Stimulated activated CD4-positive, alpha-beta T cell treated with anti-CD3 and anti-CD28 coated beads, Interleukin-4, amount 100 ng/mL, for 48 hours (primary cell): Measurements from ENCODE around the gene PPP3CB.

Experiments
- DNase-seq, 2 donors: peaks; one replicate each; pipeline ENCODE4 v3.0.0-alpha.2; 2020; ENCODE audit warnings: low read depth in 2 of 2

Gene PPP3CB

DNA sequence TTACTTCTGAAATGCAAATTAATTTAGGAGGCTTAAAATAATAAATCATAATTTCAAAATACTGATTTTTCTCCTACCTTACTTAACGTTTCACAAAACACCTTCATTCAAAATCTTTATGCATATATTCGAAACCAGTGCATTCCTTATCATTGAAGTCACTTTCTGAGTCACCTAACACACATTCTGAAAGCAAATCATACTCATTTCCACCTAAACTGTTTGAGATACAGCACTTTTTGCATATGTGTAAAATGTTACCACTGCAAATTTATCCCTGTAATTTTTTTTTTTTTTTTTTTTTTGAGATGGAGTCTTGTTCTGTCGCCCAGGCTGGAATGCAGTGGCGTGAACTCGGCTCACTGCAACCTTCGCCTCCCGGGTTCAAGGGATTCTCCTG lies 15.7 kb downstream of the PPP3CB start:
- DNase-seq, result no peak

DNA sequence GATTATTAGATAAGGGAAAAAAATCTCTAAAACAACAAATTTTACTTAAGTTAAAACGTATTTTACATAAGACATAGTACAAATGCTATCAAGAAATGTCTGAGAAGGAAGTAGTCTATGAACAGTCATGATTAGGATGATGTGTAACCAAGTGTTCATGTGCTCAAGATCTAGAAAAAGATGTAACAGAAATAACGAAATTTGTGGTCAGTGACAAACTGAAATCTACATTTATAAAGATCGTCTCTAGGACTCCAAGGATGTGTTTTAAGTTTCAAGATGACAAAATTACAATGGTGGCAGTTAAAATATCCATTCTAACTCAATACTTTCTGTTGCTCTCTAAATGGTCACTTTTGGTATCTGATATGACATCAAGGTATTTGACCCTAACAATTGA lies 17.2 kb downstream of the PPP3CB start:
- no peak for DNase-seq

DNA sequence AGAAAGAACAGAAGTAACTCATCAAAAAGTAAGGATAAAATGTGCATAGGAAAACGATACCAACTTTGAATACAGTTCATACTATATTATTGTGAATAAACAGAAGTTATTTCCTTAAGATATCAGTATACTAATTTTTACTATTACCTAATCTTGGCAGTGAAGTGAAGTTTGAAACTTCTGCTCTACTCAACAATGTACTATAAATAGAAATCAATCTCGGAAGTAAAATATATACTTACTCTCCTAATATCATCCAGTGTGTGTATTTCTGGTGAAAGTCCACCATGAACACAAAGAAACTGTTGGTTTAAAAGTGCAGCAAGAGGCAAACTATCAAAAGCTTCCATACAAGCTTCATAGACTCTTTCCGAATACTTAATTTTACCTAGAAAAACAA lies 24.6 kb downstream of the PPP3CB start:
- no peak for DNase-seq

DNA sequence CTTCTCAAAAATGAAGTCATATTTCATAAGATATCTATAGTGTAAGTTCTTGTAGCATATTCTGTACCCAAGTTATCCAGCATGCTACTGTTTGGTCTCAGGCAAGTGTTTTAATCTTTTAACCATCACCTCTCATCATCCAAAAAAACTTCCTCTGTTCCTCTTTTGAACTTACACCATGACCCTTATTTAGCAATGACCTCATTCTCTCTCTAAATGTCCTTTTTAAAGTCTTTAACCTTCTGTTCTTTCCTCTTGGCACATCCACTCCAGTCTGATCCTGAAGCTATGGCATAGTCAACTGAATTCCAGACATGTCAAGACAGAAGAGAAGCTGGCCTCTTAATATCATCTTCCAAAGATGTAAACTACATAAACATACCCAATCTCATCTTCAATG lies 26.2 kb downstream of the PPP3CB start:
- DNase-seq, result no peak

DNA sequence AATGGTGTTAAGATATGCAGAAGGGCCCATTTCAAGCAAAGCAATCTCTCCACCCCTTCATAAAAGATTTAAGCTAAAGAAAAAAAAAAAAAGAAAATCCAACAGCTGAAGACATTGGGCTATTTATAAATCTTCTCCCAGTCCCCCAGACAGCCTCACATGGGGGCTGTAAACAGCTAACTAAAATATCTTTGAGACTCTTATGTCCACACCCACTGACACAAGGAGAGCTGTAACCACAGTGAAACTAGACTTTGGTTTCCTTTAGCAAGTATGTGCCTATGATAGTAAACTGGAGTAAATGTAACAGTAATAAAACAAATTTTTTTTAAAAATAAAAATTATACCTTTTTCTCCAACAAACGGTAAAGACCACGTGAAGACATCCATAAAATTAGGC lies 28.6 kb downstream of the PPP3CB start:
- DNase-seq, result no peak

DNA sequence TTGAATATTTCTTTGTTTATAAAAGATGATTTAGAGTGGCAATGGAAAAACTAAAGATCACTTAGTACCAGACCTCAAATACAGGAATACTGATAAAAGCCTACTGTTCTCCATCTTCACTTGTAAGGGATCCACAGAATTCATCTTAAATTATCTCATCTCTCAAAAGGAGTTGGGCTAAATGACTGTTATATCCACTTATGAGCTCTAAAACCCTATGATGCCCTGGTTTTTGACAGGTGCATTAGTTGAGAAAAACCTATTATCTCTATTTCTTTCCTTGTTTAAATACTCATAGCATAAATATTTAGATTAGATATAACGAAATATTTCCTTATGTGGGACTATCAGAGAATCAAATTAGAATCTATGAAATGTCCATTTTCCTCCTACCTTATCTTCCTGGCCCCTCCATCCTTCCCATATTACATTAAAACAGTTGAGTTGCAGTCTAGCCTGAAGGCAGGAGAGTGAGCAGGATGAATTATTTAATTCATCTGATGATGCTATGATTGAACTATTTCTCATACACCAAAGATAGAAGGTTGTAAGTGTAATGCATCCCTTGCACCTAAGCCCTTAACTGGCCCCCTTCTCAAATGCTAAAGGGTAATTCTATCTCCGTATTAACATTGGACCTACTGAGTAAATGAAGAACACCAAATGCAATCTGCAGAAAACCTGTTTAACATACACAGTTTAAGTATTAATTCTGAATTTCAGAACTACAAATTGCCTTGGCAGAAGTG lies 29.7 kb downstream of the PPP3CB start:
- no peak for DNase-seq

DNA sequence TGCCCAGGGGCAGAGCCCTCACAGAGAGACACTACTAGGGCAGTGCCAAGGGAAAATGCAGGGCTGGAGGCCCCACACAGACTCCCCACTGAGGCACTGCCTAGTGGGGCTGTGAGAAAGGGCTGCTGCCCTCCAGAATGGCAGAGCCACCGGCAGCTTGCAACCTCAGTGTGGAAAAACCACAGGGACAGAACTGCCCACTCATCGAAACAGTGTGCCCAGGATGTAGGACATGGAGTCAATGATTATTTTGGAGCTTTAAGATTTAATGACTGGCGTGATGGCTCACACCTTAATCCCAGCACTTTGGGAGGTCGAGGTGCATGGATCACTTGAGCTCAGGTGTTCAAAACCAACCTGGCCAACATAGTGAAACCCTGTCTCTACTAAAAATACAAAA lies 34.9 kb downstream of the PPP3CB start:
- no peak for DNase-seq

DNA sequence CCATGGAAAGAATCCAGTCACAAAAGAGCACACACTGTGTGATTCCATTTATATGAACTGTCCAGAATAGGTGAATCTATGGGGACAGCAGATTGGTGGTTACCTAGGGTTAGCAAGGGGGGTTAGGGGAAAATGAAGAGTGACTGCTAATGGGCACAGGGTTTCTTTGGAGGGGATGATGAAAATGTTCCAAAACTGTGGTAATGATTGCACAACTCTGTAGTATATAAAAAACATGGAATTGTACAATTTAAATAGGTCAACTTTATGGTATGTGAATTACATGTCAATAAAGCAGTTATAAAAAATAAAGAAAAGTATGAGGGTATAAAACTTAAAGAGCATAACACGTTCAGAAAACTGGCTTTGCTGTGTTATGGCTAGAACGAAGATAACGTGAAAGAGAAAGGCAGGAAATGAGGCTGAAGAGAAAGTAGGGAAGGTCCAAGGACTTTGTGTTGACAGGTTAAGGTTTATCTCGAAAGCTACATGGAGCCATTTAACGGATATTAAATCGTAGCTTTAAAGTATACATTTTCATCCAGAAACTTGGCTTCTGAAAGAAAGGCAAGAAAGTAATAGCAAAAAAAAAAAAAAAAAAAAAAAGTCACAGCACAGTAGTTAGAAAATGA lies 36.0 kb downstream of the PPP3CB start:
- no peak for DNase-seq

DNA sequence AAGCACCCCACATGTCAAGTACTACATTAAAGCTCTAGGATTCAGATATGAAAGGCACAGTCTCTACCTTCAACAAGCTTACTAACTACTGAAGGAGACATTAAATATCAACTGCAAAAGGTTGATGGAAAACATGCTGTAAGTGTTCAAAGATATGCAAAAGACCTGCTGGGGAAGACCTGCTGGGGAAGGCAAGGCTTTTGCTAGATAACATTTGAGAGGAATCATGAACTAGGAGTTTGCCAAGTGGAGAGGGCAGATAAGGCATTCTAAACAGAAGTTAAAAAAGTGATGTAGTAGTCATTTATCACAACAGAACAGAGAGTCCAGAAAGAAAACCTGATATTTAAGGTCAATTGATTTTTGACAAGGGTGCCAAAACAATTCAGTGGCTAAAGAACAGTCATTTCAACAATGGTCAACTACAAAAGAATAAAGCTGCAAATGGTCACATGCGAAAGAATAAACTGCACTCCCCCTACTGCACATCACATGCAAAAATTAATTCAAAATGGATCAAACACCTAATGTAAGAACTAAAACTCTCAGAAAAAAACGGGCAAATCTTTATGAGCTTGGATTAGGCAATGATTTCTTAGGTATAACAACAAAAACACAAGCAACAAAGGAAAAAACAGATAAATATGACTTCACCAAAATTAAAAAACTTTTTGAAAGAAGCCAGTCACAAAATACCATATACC lies 39.5 kb downstream of the PPP3CB start:
- no peak for DNase-seq

DNA sequence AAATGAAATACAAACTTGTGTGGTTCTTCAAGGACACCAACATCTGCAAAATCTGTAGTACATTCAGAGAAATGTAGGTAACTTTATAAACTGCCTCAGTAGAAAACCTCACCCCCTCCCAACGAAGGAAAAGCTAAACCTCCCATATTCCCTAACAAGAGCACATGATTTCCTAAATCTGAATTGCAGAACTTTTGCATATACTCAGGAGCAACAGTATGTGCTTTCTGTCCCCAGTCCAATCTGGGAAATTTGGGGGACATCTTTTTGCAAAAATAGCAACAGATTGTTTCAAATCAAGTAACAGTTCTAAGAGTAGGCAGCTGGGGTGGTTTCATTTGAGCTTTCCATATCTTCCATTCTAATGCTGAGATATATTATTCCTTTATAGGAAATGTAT lies 46.7 kb downstream of the PPP3CB start:
- no peak for DNase-seq

DNA sequence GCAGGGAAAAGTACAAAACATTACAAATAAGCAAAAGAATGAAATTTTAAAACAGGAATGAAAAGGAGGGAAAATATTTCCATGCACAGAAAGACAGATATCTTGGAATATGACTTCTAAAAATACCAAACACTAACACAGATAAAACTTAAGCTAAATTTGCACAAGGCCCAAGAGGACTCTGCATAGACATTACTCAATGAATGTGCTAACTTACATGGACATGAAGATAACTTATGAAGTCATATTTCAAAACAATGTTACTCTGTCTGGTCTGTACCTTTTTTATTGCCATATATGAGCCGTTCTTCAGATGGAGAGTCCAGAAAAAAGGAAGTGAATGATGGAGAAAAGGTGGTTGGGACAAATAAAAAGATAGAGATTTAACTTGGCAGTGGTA lies 47.4 kb downstream of the PPP3CB start:
- no peak for DNase-seq

DNA sequence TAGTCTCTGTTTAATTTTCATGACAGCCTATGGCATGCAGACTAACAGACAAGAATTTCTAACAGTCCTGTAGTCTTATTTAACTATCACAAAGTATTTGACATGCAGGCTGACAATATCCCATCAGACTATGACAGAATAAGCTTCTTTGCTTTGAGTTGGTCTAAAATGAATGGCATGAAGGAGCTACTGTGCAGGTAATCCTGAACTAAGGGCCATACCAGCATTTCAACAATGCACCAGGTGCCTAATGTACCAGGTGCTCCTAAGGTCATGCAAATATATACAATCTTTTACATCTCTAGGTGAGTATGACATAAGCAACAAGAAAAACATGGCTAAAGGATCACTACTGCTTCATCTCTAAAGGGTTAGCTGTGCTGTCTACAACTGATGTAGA lies 48.9 kb downstream of the PPP3CB start:
- no peak for DNase-seq

DNA sequence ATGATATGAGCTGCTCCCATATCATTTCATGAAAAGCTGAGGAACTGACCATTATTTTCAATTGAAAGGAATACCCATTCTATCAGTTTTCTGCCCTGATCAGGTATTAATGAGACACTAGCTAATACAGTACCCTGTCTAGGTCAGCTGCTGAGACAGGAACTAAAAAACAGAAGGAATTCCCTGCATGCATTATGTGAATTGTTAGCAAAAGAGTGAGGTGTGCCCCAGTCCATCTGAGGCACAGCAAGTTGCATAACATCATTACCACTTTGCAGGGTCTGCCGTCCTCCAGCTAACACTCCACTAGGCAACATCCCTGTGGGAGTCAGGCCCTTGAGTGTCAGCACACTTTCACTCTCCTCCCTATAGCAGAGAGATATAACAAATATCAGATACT lies 51.4 kb downstream of the PPP3CB start:
- no peak for DNase-seq

DNA sequence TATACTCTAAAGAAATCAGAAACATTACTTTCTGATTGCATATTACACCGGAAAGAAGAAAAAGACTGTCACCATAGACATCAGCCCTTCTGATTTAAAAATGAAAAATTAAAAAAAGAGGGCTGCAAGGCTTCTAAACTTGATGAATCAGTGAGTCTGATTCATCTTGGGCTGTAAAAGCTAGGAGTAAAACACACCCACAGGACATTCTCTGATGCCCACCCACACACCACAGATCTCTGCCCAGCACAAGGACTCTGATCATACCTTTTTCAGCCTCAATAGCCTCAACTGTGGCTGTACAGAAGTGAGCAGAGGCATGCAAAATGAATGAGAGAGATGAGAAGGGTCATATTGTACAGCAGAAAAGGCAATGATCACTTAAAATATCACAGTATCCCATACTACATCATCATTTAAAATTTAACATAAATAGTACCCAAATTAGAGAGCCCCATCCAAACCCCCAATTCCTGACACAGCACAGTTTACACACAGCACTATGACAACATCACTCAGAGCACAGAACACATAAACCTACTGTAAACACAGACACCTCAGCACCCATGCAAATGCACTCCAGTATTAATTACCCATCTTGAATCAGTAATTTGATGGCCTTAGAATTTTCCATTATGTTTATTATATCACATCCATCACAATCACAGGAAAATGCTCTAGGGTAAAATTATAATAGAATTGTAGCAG lies 56.1 kb downstream of the PPP3CB start:
- no peak for DNase-seq

DNA sequence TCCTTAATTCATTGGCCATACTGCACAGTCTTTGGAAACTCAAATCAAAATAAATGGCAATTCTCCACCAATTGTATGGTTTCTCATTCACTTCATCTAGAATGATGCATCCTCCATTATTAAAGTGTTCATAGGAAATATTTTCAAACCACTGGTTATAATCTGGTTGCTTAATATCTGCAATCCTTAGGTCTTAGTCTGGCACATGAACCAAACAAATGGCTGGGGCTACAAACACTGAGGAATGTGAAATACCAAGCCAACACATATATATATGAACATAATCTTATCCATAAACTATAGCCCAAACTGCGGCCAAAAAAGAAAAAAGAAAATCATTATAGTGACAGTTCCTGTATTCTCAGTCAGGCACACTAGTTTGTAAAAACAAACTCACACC lies 56.8 kb downstream of the PPP3CB start:
- DNase-seq, result no peak

DNA sequence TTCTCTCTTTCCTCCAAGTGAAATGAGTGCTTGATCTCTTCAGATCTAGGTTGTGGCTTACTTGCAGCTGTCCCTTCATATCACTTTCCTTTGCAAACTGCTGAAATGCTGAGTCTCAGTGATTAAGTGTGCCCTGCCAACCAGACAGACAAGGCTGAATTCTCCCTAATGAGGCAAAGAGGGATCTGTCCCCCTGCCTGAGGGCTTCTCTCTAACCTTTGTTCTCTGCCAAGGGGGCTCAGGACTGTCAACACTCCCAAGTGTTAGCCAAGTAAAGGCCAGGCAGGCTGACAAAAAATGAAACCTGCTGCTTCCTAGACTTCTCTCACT lies 62.3 kb downstream of the PPP3CB start, which contains the start of gene MSS51:
Gene MSS51, minus strand, starts transcription at position 24 of the 330 bp plus-strand sequence. CDS start 5,277 bp downstream, outside the sequence.
- DNase-seq, result no peak

DNA sequence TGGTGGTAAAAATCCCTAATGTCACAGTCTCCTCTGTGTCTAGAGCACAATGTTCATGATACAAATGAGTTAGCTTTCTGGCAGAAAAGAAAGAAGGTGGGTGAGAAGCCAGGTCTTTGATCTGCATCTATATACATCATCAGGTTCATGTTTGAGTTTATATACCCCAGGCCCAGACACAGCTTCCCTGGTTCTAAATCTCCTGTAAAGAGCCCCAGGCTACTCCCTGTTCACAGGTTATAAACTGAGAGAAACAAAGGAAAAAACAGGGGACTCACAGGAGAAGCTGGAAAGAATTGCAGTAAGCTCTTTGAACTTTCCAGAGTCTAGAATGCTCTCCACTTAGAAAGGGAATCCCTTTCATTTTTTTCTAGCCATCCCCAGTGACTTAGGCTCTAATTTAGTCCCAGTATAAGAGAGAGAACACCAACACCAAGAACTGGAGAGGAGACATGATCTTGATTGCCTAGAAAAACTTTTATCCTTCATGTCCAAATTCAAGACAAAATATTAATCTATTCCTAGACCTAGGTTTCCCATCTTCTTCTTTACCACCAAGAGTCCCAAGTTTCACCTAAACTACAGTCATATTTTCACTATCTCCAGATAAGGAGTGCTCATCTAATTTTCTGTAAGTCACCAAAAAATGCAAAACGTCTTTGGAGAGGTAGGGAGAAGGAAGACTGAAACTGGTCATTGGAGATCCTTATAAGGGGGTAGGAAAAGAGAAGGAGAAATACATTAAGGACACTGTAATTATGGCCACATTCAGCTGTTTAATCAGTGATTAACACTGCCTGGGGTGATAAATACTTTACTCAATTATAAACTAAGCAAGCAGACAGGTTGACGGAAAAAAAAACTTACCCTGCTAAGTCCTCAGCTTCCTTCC lies 62.9 kb downstream of the PPP3CB start:
- DNase-seq, result no peak

DNA sequence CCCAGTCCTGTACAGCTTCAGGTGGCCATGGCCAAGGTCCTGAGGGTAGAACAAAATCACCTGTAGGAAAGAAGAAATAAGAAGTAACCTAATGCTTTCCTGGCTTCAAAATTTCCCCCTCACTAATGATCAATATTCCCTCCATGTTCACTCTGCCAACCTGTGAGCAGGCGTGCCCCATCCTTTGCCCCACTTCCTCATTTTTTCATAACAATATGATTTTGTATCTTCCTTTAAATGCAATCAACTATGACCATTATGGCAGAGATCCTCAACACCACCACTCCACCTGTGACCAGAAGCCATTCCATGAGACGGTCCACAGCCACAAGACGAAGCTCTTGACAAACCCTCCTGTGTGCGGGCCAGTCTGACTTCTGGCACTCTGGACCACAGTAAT lies 69.5 kb downstream of the PPP3CB start:
- DNase-seq, result no peak

DNA sequence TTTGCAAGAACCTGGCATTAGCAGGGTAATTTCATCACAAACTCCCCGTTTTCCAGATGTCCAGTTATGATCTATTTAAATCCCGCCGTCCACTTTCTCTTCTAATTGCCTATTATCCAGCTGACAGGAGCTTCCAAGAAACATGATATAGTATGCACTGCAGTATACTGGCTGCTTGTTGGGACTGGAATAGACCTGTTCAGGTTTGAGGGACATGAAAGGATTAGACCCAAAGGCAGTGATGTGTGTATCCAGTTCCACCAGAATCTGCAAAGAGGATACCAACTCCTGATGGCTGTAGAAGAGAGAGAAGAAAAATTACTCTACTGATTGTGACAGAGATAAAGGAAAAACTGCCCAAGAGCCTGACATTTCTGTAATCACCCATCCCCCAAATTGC lies 71.3 kb downstream of the PPP3CB start:
- no peak for DNase-seq

DNA sequence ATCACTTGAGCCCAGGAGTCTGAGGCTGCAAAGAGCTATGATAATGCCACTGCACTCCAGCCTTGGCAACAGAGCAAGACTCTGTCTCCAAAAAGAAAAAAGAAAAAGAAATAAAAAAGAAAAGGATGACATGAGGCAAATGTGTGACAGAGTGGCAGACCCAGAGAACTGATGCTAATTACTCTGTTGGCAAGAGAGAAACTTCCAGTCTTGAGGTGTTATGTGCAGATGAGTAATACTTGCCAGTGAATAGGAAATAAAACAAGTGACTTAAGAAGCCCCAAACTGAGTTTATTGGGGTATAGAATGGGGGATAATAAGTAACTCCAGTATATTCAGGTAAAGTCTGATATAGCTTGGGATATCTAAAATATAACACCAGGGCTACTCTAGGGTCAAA lies 72.5 kb downstream of the PPP3CB start:
- no peak for DNase-seq

DNA sequence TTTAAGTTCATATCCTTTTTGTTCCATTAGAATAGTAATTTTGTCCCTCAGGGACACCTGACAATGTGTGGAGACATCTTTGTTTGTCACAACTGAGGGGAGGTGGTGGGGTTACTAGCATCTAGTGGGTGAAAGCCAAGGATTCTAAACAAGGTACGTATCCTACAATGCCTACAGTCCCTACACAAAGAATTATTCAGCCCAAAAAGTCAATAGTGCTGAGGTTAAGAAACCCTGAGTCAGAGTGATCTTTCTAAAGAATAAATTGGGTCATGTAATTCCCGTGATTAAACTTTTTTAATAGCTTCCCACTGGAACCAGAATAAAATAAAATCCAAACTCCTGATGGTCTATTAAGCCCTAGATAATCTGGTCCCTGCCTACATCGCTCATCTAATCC lies 79.3 kb downstream of the PPP3CB start:
- no peak for DNase-seq
